GM21515 (cell line): Measurements from ENCODE around the gene CGNL1.

Source experiments
- ATAC-seq: cut with Tn5 transposase; IDR thresholded peaks from one replicate; pipeline ENCODE4 v1.9.1; 2021; ENCODE audit not compliant: unreplicated experiment

The CGNL1 gene

DNA sequence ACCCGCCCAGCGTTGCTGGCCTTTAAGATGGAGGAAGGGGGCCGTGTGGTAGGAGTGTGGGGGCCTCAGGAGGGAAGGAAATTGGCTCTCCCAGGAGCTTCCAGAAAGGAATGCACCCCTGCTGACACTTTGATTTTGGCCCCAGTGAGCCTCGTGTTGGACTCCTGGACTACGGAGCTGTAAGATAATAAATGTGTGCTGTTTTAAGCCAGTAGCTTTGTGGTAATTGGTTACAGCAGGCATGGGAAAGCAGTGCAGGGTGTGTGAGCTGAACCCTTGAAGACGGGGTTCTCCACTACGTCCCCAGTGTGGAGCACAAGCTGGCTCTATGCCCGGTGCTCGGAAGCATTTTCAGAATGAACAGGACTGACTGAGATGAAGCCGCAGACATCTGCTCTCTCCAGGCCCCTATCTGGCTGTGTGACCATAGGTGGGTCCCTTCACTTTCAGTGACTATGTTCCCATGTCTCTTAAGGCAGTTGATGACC is 22.9 kb upstream of the CGNL1 start:
- no peak for ATAC-seq

DNA sequence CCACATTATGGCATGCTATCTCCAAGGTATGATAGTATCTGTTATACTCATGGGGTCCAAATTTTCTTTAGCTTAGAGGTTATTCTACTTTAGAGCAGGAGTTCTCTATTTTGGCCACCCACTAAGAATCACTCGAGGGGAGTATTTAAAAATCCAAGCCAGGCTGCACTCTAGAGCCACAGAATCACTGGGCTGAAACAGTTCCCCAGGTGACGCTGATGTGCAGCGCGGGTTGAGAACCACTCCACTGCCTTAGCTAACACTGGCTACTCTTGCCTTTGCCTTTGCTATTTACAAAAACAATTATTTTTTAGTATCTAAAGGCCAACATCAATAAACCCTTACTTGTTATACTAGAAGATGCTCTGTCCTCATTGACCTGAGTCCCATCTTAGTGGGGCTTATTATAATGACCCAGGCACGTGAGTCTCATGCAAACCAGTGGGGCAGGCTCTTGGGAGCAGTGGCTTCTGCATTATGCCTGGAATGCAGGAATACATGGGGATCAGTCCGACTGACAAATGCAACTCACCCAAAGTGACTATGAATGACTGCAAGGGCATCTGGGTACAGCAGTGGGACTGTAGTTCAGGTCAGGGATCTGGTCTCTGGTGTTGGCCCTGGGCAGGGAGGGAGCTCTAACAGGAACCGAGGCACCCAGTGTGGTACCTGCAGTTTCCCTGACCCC is 21.7 kb upstream of the CGNL1 start:
- no peak for ATAC-seq

DNA sequence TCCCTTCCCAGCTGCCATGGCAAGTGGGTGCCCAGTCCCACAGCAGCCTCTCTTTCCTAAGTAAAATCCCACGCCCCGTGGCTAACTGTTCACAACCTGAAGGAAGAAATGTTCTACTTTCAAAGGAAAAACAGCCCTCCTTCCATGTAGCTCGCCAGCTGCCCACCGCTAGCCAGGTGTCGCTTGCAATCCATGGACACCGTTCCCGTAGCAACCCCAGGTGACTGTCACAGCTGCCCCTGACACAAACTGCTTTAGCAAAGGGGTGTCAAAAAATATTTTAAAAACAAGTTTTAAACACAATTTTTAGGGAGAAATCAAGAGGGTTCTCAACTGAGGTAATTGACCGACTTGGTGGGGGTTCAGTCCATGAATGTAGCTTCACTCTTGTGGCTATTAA is 21.0 kb upstream of the CGNL1 start:
- no peak for ATAC-seq

DNA sequence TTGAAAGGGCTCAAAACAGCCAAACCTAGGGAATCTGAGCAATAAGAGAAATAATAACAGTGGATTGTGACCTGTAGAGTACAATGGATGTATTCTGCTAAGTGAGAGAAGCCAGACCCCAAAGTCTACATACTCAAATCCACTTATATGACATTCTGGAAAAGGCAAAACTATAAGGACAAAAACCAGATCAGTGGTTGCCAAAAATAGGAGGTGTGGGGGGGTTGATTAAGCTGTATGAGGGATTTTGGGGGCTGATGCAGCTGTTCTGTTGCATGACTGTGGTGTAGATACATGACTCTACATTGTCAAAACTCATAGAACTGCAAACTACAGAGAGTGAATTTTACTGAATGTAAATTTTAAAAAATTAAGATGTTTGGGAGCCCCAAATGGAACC is 20.1 kb upstream of the CGNL1 start:
- ATAC-seq: no peak

DNA sequence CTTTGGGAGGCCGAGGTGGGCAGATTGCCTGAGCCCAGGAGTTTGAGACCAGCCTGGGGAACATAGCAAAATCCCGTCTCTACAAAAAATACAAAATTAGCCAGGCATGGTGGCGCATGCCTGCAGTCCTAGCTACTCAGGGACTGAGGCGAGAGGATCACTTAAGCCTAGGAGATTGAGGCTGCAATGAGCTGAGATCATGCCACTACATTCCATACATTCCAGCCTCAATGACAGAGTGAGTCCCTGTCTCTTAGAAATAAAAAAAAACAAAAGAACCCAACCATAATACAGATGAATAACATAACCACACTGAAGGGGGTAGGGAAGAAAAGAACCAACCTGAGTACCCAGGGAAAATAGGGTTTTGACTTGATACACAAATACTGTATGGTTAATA is 19.7 kb upstream of the CGNL1 start:
- no peak for ATAC-seq

DNA sequence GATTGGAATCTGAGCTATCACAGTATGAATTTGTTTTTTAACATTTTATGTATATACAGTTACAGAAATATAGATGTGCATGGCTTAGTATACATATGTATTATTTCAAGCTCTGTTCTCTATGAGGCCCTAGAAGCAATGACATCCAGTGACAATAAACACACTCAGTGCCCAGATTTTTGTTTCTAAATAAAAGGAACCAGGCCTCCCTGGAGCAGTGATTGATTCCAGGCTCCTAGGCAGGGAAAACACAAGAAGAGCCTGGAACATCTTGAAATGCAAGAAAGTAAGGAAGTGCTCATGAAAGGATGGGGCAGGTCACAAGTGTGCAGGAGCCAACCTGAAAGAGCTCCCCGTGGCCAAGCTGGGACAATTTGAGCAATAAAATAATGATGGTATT is 18.5 kb upstream of the CGNL1 start:
- ATAC-seq: no peak

DNA sequence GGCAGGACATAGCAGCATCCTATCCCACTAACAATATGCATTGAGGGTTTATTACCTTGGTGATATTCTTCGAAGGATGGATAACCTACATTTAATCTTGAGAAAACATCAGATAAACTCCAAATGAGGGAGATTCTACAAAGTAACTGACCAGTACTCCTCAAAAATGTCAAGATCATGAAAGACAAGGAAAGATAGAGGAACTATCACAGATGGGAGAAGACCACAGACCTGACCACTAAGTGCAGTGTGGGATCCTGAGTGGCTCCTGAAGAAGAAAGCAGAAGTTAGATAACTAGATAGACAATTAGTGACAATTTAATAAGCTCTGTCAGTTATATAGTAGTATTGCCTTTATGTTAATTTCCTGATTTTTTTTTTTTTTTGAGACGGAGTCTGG is 17.7 kb upstream of the CGNL1 start:
- no peak for ATAC-seq

DNA sequence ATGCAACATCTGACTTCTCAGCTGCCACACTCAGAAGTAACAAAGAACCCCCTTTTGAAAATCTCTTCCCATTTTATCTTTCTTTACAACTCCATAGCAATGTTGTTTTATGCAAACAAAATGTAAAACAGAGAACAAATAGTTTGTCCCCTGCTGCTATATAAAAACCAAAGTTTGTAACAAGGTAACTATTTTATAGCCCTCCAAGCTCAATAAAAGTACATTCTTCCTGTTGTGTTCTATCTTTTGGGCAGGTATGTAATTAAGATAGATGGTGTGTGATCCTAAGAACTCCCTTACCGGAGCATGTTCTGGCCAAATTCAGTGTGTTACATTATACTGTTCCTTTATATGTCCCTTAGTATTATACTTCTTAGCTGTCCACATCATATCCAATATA is 12.6 kb upstream of the CGNL1 start:
- no peak for ATAC-seq

DNA sequence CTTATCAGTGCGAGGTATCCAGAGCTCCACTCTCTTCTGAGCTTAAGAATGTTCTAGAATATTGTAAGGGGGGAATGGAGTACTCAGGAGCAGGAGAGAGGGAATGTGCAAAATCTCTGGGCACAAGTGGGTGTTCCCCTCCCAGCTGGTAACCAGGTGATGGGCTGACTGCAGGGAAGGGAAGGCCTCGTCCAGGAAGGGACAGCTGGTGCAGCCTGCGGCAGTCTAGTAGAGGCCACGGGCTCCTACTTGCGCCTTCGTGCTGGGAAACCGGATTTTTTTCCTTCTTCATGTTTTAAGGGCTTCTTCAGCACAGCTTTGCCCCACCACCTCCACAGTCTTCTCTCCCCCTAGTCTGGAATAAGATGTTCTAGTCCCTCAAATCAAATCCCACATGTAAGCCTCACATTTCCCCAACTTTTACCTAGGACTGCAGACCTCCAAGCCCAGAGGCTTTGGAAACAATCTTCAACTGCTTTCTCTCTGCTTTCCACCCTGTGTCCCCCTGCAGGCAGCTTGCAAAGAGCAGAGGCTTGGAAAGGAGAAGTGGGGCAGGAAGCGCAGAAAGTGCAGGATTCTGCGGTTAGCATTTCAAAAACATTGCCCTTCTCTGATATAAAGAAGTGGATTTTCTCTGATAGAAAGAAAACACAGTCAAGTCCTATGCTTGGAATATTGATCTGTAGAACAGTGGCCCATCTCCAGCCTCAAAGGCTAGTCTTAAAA is 11.9 kb upstream of the CGNL1 start:
- no peak for ATAC-seq

DNA sequence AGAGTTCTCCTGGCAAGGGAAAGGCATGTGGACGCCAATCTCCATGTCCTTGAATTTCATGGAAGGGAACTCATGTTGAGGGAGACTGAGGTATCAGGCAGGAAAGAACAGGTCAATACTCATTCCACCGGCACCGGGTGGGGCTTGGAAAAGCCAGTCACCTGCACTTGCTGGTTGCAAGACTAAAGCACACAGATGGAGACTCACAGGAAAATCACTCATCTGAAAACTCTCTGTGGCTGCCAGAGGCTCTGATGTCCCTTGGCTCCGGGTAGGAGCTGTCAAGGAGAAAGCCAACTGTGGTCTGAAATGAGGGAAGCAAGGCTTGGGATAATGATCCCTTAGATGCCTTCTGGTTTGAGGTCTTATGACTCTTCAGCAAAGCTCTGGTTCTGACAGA is 8.7 kb upstream of the CGNL1 start:
- ATAC-seq: no peak

DNA sequence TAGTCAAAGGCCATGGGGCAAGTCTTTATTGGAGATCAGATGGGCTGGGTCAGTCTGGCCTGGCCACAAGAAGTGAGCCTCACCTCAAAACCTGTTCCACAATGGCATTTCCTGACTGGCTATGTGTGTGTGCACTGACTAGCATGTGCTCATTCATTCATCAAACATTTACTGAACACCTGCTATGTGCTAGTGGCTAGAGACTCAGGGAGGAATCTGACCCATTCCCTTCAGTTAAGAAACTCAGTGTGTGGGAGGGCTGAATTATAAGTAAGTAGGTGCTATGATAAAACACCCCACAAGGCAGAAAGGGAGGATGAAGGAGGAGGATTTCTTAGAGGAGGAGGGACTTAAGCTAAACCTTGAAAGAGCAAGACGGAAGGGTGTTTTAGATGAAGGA is 5.4 kb upstream of the CGNL1 start:
- no peak for ATAC-seq

DNA sequence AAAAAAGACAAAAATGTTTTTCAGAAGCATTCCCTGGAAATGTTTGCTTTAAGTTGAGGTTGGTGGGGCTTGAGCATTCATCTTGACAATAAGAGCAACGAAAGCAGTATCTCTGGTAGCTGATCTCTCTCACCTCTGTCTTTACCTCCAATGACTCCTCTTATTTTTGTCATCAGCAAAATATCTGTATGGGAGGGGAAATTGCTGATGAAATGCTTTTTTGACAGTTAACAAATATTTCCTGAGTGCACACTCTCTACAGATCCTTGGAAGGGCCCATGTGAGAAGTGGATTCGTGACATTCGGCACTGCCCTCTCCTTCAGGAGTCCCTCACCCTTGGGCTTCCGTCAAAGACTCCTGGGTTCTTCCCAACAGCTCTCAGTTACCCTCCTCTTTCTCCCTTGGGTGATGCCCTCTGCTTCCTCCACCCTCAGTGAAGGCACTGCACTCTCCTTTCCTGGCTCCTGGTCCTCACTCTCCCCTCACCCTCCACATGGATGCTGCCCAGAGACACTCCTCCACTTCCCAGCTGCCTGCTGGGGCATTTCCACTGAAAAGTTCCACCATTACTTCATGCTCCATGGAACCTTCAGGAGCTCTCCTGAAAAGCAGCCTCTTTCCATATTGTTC is 2.9 kb upstream of the CGNL1 start:
- no peak for ATAC-seq

DNA sequence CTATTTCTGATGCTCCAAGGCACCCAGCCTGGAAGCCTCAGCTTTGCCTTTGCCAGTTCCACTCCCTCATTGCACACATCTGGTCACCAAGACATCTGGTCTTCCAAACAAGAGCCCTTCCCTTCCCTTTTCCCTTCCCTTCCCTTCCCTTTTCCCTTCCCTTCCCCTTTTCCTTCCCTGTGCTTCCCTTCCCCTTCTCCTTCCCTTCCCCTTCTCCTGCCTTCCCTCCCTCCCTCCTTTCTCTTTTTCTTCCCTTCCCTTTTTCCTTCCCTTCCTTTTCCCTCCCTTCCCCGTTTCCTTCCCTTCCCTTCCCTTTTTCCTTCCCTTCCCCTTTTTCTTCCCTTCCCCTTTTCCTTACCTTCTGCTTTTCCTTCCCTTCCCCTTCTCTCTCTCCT is 2.4 kb upstream of the CGNL1 start:
- ATAC-seq: no peak

DNA sequence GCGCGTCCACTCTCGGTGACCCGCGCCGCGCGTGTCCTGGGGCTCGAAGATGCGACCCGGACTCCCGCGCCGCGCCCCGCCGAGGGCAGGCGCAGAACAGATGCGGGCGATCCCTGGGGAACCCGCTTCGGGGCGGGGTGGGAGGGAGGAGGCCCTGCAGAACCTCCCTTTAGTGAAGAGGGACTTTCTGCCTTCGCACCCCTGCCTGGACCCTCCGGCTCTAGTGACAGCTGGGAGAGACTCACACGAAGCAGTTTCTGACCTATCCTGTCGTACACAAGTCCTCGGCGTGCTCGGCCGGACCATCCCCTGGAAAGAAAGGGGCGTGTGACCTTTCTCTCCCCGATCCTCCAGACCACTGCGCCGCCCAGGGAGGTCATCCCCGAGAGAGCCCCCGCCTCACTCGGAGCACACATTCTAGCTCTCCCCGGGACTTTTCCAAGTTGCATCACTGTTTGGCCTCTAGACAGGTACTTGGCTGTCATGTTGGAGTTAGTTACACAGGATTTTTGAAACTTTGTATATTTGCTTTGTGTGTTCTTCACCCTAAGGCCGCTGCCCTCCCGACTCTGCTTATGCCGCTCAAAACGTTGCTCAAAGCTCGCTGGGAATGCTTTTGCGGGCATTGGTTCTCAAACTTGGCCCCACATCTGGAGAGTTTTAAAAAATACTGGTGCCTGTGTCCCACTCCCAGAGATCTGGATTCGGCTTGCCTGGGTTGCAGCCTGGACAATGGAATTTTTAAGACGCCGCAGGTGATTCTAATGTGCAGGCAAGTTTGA is 582 bp downstream of the CGNL1 start:
- no peak for ATAC-seq

DNA sequence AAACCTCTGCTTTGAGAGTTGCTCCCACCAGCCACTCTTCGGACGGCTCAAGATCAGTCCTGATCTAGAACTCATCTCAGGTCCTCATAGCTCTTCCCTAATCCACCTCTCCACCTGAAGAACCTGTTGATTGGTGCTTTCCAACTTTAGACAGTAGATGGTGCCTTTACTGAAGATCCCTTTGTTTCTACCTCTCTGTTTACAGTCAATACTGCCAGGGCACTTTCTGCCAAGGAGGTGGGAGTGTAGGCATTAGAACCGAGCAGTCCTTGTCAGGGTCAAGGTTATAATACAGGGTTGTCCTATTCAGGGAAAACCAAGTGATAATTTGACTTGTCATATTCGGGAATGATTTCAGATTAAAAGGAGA is 1.2 kb downstream of the CGNL1 start:
- ATAC-seq: no peak

DNA sequence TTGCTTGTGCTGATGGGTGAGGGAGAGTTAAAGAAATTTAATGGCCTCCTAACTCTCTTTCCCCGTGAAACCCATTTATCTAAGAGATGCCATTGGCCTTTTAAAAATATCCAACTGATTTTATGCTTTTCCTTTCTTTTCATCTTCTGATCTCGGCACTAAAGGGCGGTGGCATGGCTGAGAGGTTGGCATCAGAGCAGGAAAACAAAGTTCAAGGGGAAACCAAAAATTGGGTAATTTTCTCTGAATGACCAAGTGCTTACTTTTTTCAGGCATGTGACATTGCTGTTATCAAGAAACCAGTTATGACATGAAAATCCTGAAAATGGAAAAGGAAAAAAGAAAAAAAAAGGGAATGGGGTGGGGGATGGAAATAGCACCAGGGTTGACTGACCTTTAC is 3.2 kb downstream of the CGNL1 start:
- ATAC-seq: no peak

DNA sequence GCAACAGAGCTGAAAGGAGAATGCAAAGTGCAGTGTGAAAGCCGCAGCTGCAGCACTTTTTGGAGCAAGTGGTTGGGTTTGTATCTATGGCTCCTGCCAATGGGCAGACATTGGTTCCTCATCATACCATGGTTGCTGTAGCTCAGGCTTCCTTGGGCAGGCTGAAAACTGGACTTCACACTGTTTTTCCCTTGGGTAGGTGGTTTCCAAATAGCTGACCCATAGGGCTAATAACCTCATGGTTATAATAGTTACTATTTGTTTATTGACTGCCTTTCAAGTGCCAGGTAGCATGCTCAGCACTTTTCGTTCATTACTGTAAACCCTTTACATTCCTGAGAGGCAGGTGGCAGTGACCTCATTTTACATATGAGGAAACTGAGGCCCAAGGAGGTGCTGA is 4.5 kb downstream of the CGNL1 start:
- ATAC-seq: no peak

DNA sequence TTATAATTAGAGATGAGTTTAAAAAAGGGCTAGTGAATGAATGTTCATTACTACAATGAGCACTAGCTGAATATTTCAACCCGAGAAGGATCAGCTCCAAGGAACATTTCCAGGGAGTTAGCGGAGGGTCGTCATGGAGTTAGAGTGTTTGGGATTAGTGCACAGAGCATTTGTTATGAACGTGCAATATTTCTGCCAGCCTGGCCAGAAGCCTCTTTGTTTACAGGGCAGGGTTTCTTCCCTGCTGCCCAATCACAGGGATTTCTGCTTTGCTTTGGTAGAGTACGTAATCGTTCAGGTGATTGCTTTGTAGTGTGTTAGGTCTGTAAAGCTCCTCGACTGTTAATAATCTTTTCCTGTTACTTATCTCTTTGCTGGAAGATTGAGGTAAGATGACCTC is 5.9 kb downstream of the CGNL1 start:
- ATAC-seq: no peak

DNA sequence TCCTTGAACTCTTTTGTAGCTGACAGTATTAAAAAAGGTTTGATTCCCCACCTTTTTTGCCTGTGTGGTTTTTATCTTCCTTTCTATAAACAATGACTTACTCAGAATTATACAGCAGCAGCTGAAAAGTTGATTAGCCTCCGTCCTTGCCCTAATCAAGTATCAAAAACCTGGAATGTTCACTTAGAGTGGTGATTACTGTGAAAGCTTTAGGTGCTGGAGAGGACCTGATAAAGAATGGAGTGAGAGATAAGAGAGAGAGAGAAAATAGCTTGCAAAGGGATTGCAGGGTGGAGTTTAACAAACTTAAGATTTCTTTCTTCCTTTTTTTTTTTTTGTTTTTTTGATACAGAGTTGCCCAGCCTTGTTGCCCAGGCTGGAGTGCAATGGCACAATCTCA is 6.7 kb downstream of the CGNL1 start:
- ATAC-seq: no peak

DNA sequence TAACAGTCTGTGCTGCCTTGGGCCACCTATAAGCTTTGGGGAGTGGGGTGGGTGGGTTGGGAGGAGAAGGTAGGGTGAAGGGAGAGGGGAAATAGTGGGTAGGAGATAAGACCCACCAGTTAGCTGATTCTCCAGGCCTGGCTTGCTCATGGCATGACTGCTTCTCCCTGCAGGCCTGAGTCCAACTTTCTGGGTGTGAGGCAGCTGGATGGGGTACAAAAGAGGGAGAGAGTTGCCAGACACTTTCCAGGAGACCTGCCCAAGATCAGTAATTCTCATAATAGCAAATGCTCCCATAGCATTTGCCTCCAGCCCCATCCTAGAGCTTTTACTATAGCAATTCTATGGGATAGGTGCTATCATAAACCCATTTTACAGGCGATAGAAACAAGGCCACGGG is 7.7 kb downstream of the CGNL1 start:
- no peak for ATAC-seq

DNA sequence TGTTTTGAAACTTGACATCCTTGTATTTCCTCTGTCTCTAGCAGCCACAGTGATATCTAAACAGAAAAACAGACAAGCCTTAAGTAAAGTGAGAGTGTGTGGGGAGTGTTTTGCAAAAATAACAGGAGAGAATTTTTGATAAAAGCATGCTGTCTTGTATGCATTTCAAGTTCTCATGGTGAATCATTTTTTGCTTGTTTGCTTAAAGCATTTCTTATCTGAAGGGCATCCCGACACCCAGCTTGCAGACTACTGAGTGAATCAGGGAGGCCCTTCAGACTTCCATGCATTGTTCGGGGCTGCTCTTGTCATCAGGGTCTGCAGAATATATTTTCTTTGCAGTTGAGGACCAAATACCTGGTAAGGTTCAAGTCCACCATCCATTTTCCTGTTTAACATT is 8.5 kb downstream of the CGNL1 start:
- no peak for ATAC-seq

DNA sequence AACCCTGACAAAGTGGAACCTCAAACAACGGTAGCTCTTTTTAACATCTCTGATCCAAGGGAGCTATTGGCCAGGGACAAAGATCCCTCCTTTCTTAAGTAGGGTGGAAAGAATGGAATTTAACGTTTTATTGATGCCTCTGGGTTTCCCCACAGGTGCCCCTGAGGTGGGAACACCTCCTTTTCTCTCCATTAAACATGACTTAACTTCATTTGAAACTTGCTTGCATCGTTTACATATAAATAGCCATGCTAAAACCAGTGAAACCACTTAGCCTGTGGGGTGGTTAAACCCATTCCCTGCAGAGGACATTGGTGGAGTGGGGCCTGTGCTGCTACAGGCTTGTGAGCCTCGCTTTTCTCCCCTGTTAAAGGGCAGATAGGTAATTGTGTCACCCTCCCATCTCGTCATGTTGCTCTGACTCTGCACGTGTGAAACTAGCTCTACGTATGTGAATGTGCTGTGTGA is 9.7 kb downstream of the CGNL1 start:
- no peak for ATAC-seq
